ENCODE data around the gene SIK3. TPM values are rescaled to one million over a fixed set of nuclear protein-coding genes. Genes with fewer than 3 reads are reported as not detected.

SIK3 gene
- total RNA-seq, 1 donor from 2014 or later = 61.0 TPM

DNA sequence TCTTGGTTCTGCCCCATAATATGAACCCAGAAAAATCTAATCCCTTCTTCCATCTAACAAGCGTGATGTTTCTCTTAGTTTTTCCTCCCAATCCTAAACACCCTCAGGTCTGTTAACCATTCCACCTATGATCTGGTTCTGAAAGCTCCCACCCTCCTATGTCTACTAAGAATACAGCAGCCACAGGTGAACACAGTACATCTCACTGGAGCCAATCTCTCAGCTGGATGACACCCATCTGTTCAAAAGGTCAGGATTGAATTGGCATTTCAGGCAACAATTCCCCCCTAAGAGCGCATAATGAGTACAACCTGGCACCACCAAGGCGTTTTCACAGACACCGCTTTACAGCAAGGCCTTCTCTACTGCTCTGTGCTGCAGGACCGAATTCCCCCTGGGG, 241.8 kb downstream of the SIK3 start:
- H3K4me3 Mint-ChIP-seq (ENCODE audit: low read depth) = no peak overlapping the region
- H3K27me3 Mint-ChIP-seq = no peaks in the 10 kb centered on the region
- H3K9me3 Mint-ChIP-seq (ENCODE audit: low read depth) = no peaks in the 10 kb centered on the region
- H3K36me3 Mint-ChIP-seq (ENCODE audit: insufficient read depth) = peaks cover 33% of the 10 kb centered on the region
- TF ChIP-seq, protein P1, sequence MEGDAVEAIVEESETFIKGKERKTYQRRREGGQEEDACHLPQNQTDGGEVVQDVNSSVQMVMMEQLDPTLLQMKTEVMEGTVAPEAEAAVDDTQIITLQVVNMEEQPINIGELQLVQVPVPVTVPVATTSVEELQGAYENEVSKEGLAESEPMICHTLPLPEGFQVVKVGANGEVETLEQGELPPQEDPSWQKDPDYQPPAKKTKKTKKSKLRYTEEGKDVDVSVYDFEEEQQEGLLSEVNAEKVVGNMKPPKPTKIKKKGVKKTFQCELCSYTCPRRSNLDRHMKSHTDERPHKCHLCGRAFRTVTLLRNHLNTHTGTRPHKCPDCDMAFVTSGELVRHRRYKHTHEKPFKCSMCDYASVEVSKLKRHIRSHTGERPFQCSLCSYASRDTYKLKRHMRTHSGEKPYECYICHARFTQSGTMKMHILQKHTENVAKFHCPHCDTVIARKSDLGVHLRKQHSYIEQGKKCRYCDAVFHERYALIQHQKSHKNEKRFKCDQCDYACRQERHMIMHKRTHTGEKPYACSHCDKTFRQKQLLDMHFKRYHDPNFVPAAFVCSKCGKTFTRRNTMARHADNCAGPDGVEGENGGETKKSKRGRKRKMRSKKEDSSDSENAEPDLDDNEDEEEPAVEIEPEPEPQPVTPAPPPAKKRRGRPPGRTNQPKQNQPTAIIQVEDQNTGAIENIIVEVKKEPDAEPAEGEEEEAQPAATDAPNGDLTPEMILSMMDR (IDR thresholded peaks at IDR 0.05; ENCODE audit: unreplicated experiment) = no peak
- no peak for DNase-seq (ENCODE audit: low spot score, unreplicated experiment)
- peaks cover 4% of the 10 kb centered on the region for H3K4me1 Mint-ChIP-seq (ENCODE audit: low read depth)
- H3K27ac Mint-ChIP-seq = no peak overlapping the region

DNA sequence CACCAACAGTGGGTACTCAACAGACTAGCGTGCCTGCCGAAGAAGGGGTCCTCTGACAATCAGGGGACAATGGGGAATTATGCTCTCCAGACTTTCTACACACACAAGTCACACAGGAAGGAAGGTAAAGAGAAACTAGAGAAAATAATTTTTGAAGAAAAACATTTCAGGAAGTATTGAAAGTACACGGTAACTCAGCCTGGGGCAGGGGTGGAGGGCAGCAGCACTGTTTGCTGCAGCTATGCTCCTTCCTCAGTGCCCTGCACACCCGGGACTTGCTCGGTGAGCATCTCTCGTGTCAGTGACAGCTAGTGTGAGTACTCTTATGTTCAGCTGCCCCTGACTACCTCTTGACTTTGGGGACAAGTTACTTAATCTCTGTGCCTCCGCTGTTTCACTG, 242.8 kb downstream of the SIK3 start:
- no peak overlapping the region for H3K27ac Mint-ChIP-seq
- H3K27me3 Mint-ChIP-seq = no peaks in the 10 kb centered on the region
- no peaks in the 10 kb centered on the region for H3K9me3 Mint-ChIP-seq (ENCODE audit: low read depth)
- H3K4me3 Mint-ChIP-seq (ENCODE audit: low read depth) = no peak overlapping the region
- DNase-seq (ENCODE audit: low spot score, unreplicated experiment) = no peak
- TF ChIP-seq, protein P1 (IDR thresholded peaks at IDR 0.05; ENCODE audit: unreplicated experiment) = no peak
- H3K4me1 Mint-ChIP-seq (ENCODE audit: low read depth) = peaks cover 6% of the 10 kb centered on the region
- H3K36me3 Mint-ChIP-seq (ENCODE audit: insufficient read depth) = peaks cover 28% of the 10 kb centered on the region

DNA sequence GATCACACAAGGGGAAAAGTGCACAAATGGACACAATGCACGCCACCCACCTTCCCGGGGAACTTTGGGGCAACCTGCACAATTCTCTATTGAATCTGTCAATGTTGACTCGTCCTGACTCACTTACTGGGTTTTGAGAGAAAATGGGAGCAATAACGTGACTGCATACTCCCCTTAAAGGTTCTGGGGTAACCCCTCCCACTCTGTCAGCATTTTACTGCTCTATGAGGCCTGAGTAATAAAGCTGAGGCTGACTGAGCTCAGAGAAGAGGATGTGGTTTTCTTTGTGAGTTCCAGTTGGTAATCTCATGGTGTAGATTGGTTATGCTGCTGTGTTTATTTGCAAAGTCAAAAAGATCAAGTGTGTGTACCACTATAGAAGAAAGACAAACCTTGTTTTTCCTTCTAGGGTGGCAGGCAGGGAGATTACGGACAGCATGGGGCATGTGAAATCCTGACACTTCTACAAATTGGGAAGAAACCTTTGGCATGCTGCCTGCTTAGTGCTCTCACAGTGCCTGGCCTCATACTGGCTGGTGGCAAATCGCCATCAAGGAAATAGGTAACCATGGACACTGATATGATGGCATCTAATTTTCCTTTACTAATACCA, 244.7 kb downstream of the SIK3 start:
- Mint-ChIP-seq H3K27me3 (no peaks in the 10 kb centered on the region), H3K4me1 (ENCODE audit: low read depth) (peaks cover 6% of the 10 kb centered on the region), H3K9me3 (ENCODE audit: low read depth) (no peaks in the 10 kb centered on the region), H3K36me3 (ENCODE audit: insufficient read depth) (peaks cover 25% of the 10 kb centered on the region), H3K27ac (no peak overlapping the region), H3K4me3 (ENCODE audit: low read depth) (no peak overlapping the region)
- TF ChIP-seq, protein P1 (IDR thresholded peaks at IDR 0.05; ENCODE audit: unreplicated experiment) = no peak
- no peak for DNase-seq (ENCODE audit: low spot score, unreplicated experiment)

DNA sequence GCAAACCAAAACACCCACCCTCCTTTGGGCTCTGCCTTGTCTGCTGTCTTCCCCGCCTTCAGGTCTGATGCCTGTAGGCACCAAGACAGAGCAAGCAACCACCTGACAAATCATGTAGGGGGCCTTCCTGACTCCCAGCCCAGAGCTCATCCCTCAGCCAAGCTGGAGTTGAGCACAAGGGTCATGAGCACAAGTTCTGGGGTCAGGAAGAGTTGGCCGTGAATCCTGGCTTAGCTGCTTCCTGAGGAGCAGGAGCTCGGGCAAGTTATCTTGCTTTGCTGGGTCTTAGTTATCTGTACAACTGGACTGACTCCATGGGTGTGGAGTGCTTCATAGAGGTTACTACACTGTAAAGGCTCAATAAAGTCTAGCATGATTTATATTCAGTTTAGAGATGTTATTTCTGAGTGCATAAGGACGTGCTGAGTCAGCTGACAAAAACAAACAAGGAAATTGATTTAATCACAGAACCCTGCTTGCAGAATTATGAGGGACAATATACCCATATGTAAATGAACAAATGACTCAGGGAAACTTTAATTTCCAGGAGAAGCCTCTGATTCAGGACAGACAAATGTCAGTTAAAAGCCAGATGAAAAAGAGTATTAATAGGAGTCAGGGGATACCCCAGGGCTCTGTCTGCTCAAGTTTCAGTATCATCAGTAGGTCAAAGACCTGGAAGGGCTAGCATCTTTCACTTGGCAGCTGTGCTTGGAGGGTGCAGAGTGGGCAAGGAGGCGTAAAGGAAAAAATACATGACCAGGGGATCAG, 245.8 kb downstream of the SIK3 start:
- Mint-ChIP-seq H3K9me3 (ENCODE audit: low read depth) (no peaks in the 10 kb centered on the region), H3K36me3 (ENCODE audit: insufficient read depth) (peaks cover 24% of the 10 kb centered on the region), H3K27ac (peak overlapping the region; percentile 75), H3K4me1 (ENCODE audit: low read depth) (peaks cover 6% of the 10 kb centered on the region), H3K27me3 (no peaks in the 10 kb centered on the region), H3K4me3 (ENCODE audit: low read depth) (no peak overlapping the region)
- TF ChIP-seq, protein P1 (IDR thresholded peaks at IDR 0.05; ENCODE audit: unreplicated experiment) = no peak
- DNase-seq (ENCODE audit: low spot score, unreplicated experiment) = no peak

DNA sequence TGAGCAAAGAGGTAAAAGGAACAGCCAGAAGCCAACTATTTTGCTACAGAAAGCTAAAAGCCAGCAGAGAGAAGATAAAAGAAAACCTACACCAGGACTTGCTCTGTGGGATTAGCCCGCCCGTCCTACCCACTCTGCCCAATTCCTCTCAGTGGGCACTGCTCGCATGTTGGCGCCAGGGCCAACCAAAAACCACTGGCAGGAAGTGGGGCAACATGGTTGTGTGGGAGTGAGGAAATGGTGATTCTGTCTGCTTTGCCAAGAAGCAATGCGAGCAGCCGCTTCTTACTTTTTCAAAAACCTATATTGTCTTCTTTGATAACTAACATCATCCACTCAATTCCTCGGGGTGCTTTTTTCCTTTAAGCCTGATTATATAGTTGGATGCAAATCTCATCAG, 246.6 kb downstream of the SIK3 start:
- TF ChIP-seq, protein P1 (IDR thresholded peaks at IDR 0.05; ENCODE audit: unreplicated experiment) = no peak
- Mint-ChIP-seq H3K27me3 (no peaks in the 10 kb centered on the region), H3K4me3 (ENCODE audit: low read depth) (no peak overlapping the region), H3K27ac (peak overlapping the region; percentile 3), H3K36me3 (ENCODE audit: insufficient read depth) (peaks cover 21% of the 10 kb centered on the region), H3K9me3 (ENCODE audit: low read depth) (no peaks in the 10 kb centered on the region), H3K4me1 (ENCODE audit: low read depth) (peaks cover 6% of the 10 kb centered on the region)
- DNase-seq (ENCODE audit: low spot score, unreplicated experiment) = no peak
